Measurements from ENCODE around the gene PPM1G. TPM values are rescaled to one million over a fixed set of nuclear protein-coding genes. Genes with fewer than 3 reads are reported as not detected.
A peak's percentile ranks its signal among the peaks of the same experiment; 100 is the strongest.

PPM1G gene
- total RNA-seq, 4 donors from 2014 or later = 43.4 to 54.9 (median 51.7) TPM

GRCh38 chr2:27362678-27363420 lies 46.5 kb downstream of the PPM1G start:
- peaks cover 0 to 7% (median 4%) of the 10 kb centered on the region in 4 donors for H3K4me1 ChIP-seq
- intact Hi-C loops (cut with DNase I; ENCODE audit: low total_unique reads) = no loop called here

GRCh38 chr2:27356382-27357181 lies 52.8 kb downstream of the PPM1G start, which contains the start of gene GTF3C2:
Gene GTF3C2, minus strand, starts transcription at chr2:27356764. Its CDS starts 13,210 bp downstream, at chr2:27343554.
- Histone ChIP-seq H3K27ac (peak within 1 kb of the TSS; percentile 89 to 96 (median 90)), H3K27me3 (no peaks in the 10 kb centered on the region), H3K4me3 (peak within 1 kb of the TSS; percentile 58 to 85 (median 76)), H3K9me3 (no peaks in the 10 kb centered on the region), H3K36me3 (no peaks in the 10 kb centered on the region), H3K4me1 (peaks cover 14 to 49% (median 35%) of the 10 kb centered on the region in 4 donors)
- intact Hi-C loops (cut with DNase I; ENCODE audit: low total_unique reads) = no loop called here
- peak; percentile 95 for DNase-seq
- TF ChIP-seq POLR2A (IDR thresholded peaks at IDR 0.05) = peak; percentile 54
- peak; percentile 39 to 69 (median 50) for TF ChIP-seq POLR2AphosphoS5 (IDR thresholded peaks at IDR 0.05)
- TF ChIP-seq CTCF (IDR thresholded peaks at IDR 0.05) = peak in 3 of 5 experiments; percentile 7 to 32 (median 11)
- no peak for TF ChIP-seq EP300 (IDR thresholded peaks at IDR 0.05; ENCODE audit: low read depth)
- in situ Hi-C loops (cut with MboI; ENCODE audit: low pct_ligation_motif_present in 1 of 4, low pct_unique_long_range_greater_than_20kb in 1 of 4, low sequenced_read_pairs in 3 of 4) = no loop called here
- WGBS, 2 donors (ENCODE audit: low coverage in 1 of 2) = 0% methylated on average over 60 of the region's 67 CpGs; no CpG with 5 or more reads in 1 of the 2 donors

More at GRCh38 chr2:27362678-27363420, 46.5 kb downstream of the PPM1G start:
- Histone ChIP-seq H3K4me3 (no peak overlapping the region), H3K27ac (no peak overlapping the region), H3K36me3 (peaks cover 0 to 39% (median 16%) of the 10 kb centered on the region in 4 donors), H3K27me3 (no peaks in the 10 kb centered on the region), H3K9me3 (no peaks in the 10 kb centered on the region)
- no peak for TF ChIP-seq EP300 (IDR thresholded peaks at IDR 0.05; ENCODE audit: low read depth)
- TF ChIP-seq POLR2A (IDR thresholded peaks at IDR 0.05) = no peak
- TF ChIP-seq CTCF (IDR thresholded peaks at IDR 0.05) = no peak
- TF ChIP-seq POLR2AphosphoS5 (IDR thresholded peaks at IDR 0.05) = no peak
- 90 to 100% methylated on average over 1 to 4 of the region's 4 CpGs for WGBS, 2 donors (ENCODE audit: low coverage in 1 of 2)
- no peak for DNase-seq
- in situ Hi-C loops (cut with MboI; ENCODE audit: low pct_ligation_motif_present in 1 of 4, low pct_unique_long_range_greater_than_20kb in 1 of 4, low sequenced_read_pairs in 3 of 4) = no loop called here

- peak; percentile 75 for DNase-seq
- H3K36me3 ChIP-seq = no peaks in the 10 kb centered on the region
- peak overlapping the region; percentile 58 to 85 (median 76) for H3K4me3 ChIP-seq
- intact Hi-C loops (cut with DNase I; ENCODE audit: low total_unique reads) (no loop called here), in situ Hi-C loops (cut with MboI; ENCODE audit: low pct_ligation_motif_present in 1 of 4, low pct_unique_long_range_greater_than_20kb in 1 of 4, low sequenced_read_pairs in 3 of 4) (no loop called here)
- WGBS, 2 donors (ENCODE audit: low coverage in 1 of 2) = 0% methylated on average over 3 to 12 of the region's 12 CpGs
- peak overlapping the region; percentile 89 to 96 (median 90) for H3K27ac ChIP-seq
- H3K9me3 ChIP-seq = no peaks in the 10 kb centered on the region
- H3K4me1 ChIP-seq = peaks cover 14 to 49% (median 35%) of the 10 kb centered on the region in 4 donors
- TF ChIP-seq CTCF (IDR thresholded peaks at IDR 0.05) (no peak), EP300 (IDR thresholded peaks at IDR 0.05; ENCODE audit: low read depth) (no peak), POLR2A (IDR thresholded peaks at IDR 0.05) (no peak), POLR2AphosphoS5 (IDR thresholded peaks at IDR 0.05) (no peak)
- no peaks in the 10 kb centered on the region for H3K27me3 ChIP-seq
Measured at GRCh38 chr2:27356056-27356381, 53.4 kb downstream of the PPM1G start.

- DNase-seq = no peak
- TF ChIP-seq POLR2A (IDR thresholded peaks at IDR 0.05) (no peak), EP300 (IDR thresholded peaks at IDR 0.05; ENCODE audit: low read depth) (no peak), POLR2AphosphoS5 (IDR thresholded peaks at IDR 0.05) (no peak), CTCF (IDR thresholded peaks at IDR 0.05) (no peak)
- in situ Hi-C loops (cut with MboI; ENCODE audit: low pct_ligation_motif_present in 1 of 4, low pct_unique_long_range_greater_than_20kb in 1 of 4, low sequenced_read_pairs in 3 of 4) (no loop called here), intact Hi-C loops (cut with DNase I; ENCODE audit: low total_unique reads) (no loop called here)
- no peaks in the 10 kb centered on the region for H3K27me3 ChIP-seq
- H3K4me3 ChIP-seq = no peak overlapping the region
- peak overlapping the region in 3 of 4 donors; percentile 14 to 53 (median 50) for H3K27ac ChIP-seq
- peaks cover 14 to 49% (median 35%) of the 10 kb centered on the region in 4 donors for H3K4me1 ChIP-seq
- no peaks in the 10 kb centered on the region for H3K36me3 ChIP-seq
- no peaks in the 10 kb centered on the region for H3K9me3 ChIP-seq
- WGBS, 2 donors (ENCODE audit: low coverage in 1 of 2) = 87 to 100% methylated on average over 3 to 7 of the region's 7 CpGs
Measured at GRCh38 chr2:27354597-27354927, 54.8 kb downstream of the PPM1G start.
